Erythroblast (primary cell): ENCODE results near the gene KCNQ5.

Experiments used
- GATA1 ChIP-seq: IDR thresholded peaks from 2 replicates; pipeline ENCODE4 v1.6.1; 2011; ENCODE audit warnings: low read depth, mild to moderate bottlenecking, control low read depth, low read length, moderate library complexity
- POLR2A ChIP-seq: IDR thresholded peaks from 2 replicates; pipeline ENCODE4 v1.6.1; 2011; ENCODE audit warnings: mild to moderate bottlenecking, low read length

- TF ChIP-seq POLR2A (no peak), GATA1 (no peak)
Measured at GRCh38 chr6:72715119-72715518, 93.3 kb downstream of the KCNQ5 start.
